HG03060 (cell line): ENCODE data around the gene NTRK3.

Experiments used
- ATAC-seq: cut with Tn5 transposase; IDR thresholded peaks from one replicate; pipeline ENCODE4 v1.9.1; 2021; ENCODE audit warnings: low read depth, moderate number of reproducible peaks; ENCODE audit not compliant: unreplicated experiment

Gene NTRK3

GRCh38 chr15:87955284-87955909 is 301.1 kb downstream of the NTRK3 start:
- ATAC-seq = no peak

- no peak for ATAC-seq
These were observed 301.7 kb downstream of the NTRK3 start for GRCh38 chr15:87954793-87955192.

GRCh38 chr15:87952736-87953287 is 303.7 kb downstream of the NTRK3 start:
- no peak for ATAC-seq

GRCh38 chr15:87949575-87950223 is 306.8 kb downstream of the NTRK3 start:
- no peak for ATAC-seq

- no peak for ATAC-seq
These were observed 307.4 kb downstream of the NTRK3 start for GRCh38 chr15:87949151-87949574.

- no peak for ATAC-seq
These were observed 309.0 kb downstream of the NTRK3 start for GRCh38 chr15:87947560-87947959.

- no peak for ATAC-seq
These were observed 311.3 kb downstream of the NTRK3 start for GRCh38 chr15:87945246-87945645.

- ATAC-seq = no peak
These were observed 311.8 kb downstream of the NTRK3 start for GRCh38 chr15:87944691-87945090.

GRCh38 chr15:87944050-87944449 is 312.5 kb downstream of the NTRK3 start:
- no peak for ATAC-seq

GRCh38 chr15:87943626-87944025 is 312.9 kb downstream of the NTRK3 start:
- no peak for ATAC-seq

GRCh38 chr15:87942316-87942715 is 314.2 kb downstream of the NTRK3 start:
- no peak for ATAC-seq

GRCh38 chr15:87941606-87942005 is 314.9 kb downstream of the NTRK3 start:
- no peak for ATAC-seq

- no peak for ATAC-seq
These were observed 315.8 kb downstream of the NTRK3 start for GRCh38 chr15:87940768-87941167.

- no peak for ATAC-seq
These were observed 316.6 kb downstream of the NTRK3 start for GRCh38 chr15:87939848-87940457.

GRCh38 chr15:87938031-87938430 is 318.5 kb downstream of the NTRK3 start:
- no peak for ATAC-seq

GRCh38 chr15:87935583-87935982 is 321.0 kb downstream of the NTRK3 start:
- no peak for ATAC-seq

GRCh38 chr15:87931584-87931983 is 325.0 kb downstream of the NTRK3 start:
- ATAC-seq = no peak

- no peak for ATAC-seq
These were observed 326.1 kb downstream of the NTRK3 start for GRCh38 chr15:87930457-87930856.

- ATAC-seq = no peak
These were observed 326.7 kb downstream of the NTRK3 start for GRCh38 chr15:87929841-87930240.

GRCh38 chr15:87924433-87924832 is 332.1 kb downstream of the NTRK3 start:
- no peak for ATAC-seq

GRCh38 chr15:87919064-87919463 is 337.5 kb downstream of the NTRK3 start:
- no peak for ATAC-seq

- no peak for ATAC-seq
These were observed 339.1 kb downstream of the NTRK3 start for GRCh38 chr15:87917480-87917879.
